Stimulated activated naive CD8-positive, alpha-beta T cell treated with anti-CD3 and anti-CD28 coated beads, Interleukin-15, Interleukin-2, amounts not matched to agents 100 U/mL and 50 U/mL, for 24 hours (primary cell): Measurements from ENCODE around the gene RAB3B.
A peak's percentile ranks its signal among the peaks of the same experiment; 100 is the strongest.

Source experiments
- ATAC-seq: fragments of 150-1000 bp; cut with Tn5 transposase; one replicate; pipeline ENCODE4 v1.10.0; 2021
- DNase-seq: peaks from one replicate; pipeline ENCODE4 v3.0.0; 2021

Gene RAB3B

GRCh38 chr1:51871351-51871975, 119.0 kb downstream of the RAB3B start:
- DNase-seq, result no peak

GRCh38 chr1:51870603-51871350, 119.7 kb downstream of the RAB3B start:
- ATAC-seq (no peak), DNase-seq (no peak)

More at GRCh38 chr1:51871351-51871975, 119.0 kb downstream of the RAB3B start:
- ATAC-seq, result peak; percentile 28

- no peak for ATAC-seq
- DNase-seq, result no peak
These were observed 122.8 kb downstream of the RAB3B start for GRCh38 chr1:51867479-51868232.

- no peak for DNase-seq
- peak; percentile 56 for ATAC-seq
These were observed 127.1 kb downstream of the RAB3B start for GRCh38 chr1:51863384-51863783.

- DNase-seq (no peak), ATAC-seq (peak; percentile 59)
These were observed 128.8 kb downstream of the RAB3B start for GRCh38 chr1:51861669-51862068.

GRCh38 chr1:51859735-51860134, 130.8 kb downstream of the RAB3B start:
- DNase-seq (no peak), ATAC-seq (no peak)

- ATAC-seq (no peak), DNase-seq (no peak)
These were observed 131.2 kb downstream of the RAB3B start for GRCh38 chr1:51859333-51859732.

GRCh38 chr1:51858892-51859291, 131.6 kb downstream of the RAB3B start:
- no peak for ATAC-seq
- no peak for DNase-seq
